PC-3 (cell line): ENCODE results near the gene ZRANB1. TPM values are rescaled to one million over a fixed set of nuclear protein-coding genes. Genes with fewer than 3 reads are reported as not detected.

ENCODE experiments used
- ATAC-seq: fragments of 200-7000 bp; cut with Tn5 transposase; 2 replicates; pipeline ENCODE4 v1.9.1; 2020; ENCODE audit warnings: mild to moderate bottlenecking, moderate library complexity
- BruUV-seq: library from RNA; stranded (reverse); fragments of 400-500 nt; replicated peaks from 2 replicates; lab custom pipeline; 2021; lab: Mats Ljungman, UMichigan
- CTCF ChIA-PET: fragments of 300-600 bp; sonication (Branson Sonifier 250); formaldehyde crosslinking; loops from one replicate; lab custom pipeline; 2022; ENCODE audit warnings: antibody characterized with exemption; lab: Charles Lee
- POLR2A ChIA-PET: fragments of 300-600 bp; sonication (Branson Sonifier 250); formaldehyde crosslinking; loops from one replicate; lab custom pipeline; 2022; ENCODE audit warnings: antibody characterized with exemption; ENCODE audit not compliant: unreplicated experiment; lab: Charles Lee
- DNase-seq: peaks from one replicate; pipeline ENCODE4 v3.0.0-alpha.2; 2015
- H2AFZ ChIP-seq: fragments of 300-600 bp; sonication (generic); 2 replicates; pipeline ENCODE4 v1.6.0; 2016; ENCODE audit warnings: antibody characterized with exemption, low read length
- H3F3A ChIP-seq: fragments of 300-600 bp; sonication (generic); one replicate; pipeline ENCODE4 v1.6.0; 2017; ENCODE audit warnings: antibody characterized with exemption, low read length, control low read depth, mild to moderate bottlenecking; ENCODE audit not compliant: unreplicated experiment
- H3K27ac ChIP-seq: fragments of 300-600 bp; sonication (generic); 2 replicates; pipeline ENCODE4 v1.5.1; 2016; ENCODE audit warnings: mild to moderate bottlenecking, low read length
- H3K27me3 ChIP-seq: fragments of 300-600 bp; sonication (generic); 2 replicates; pipeline ENCODE4 v1.6.1; 2016; ENCODE audit warnings: low read length, mixed read lengths
- H3K36me3 ChIP-seq: fragments of 300-600 bp; sonication (generic); 2 replicates; pipeline ENCODE4 v1.6.1; 2016; ENCODE audit warnings: low read depth, mixed run types, low read length, mixed read lengths
- H3K4me1 ChIP-seq: fragments of 300-600 bp; sonication (generic); 2 replicates; pipeline ENCODE4 v1.5.1; 2016; ENCODE audit warnings: low read length; ENCODE audit not compliant: insufficient read depth
- H3K4me2 ChIP-seq: fragments of 300-600 bp; sonication (generic); 2 replicates; pipeline ENCODE4 v1.6.0; 2016; ENCODE audit warnings: low read length
- H3K4me3 ChIP-seq: fragments of 300-600 bp; sonication (generic); 2 replicates; pipeline ENCODE4 v1.5.1; 2016; ENCODE audit warnings: mild to moderate bottlenecking, low read length, mixed read lengths
- H3K79me2 ChIP-seq: fragments of 300-600 bp; sonication (generic); 2 replicates; pipeline ENCODE4 v1.6.1; 2017; ENCODE audit warnings: low read length, mixed read lengths
- H3K9ac ChIP-seq: fragments of 300-600 bp; sonication (generic); 2 replicates; pipeline ENCODE4 v1.6.0; 2016; ENCODE audit warnings: mild to moderate bottlenecking, low read length
- H3K9me2 ChIP-seq: fragments of 300-600 bp; sonication (generic); replicated peaks from 2 replicates; pipeline ENCODE4 v1.6.1; 2016; ENCODE audit warnings: mixed run types, low read length, mixed read lengths
- H3K9me3 ChIP-seq: fragments of 300-600 bp; sonication (generic); 2 replicates; pipeline ENCODE4 v1.6.1; 2016; ENCODE audit warnings: low read length, mixed read lengths
- H4K20me1 ChIP-seq: fragments of 300-600 bp; sonication (generic); 2 replicates; pipeline ENCODE4 v1.6.1; 2016; ENCODE audit warnings: low read length, mixed read lengths
- CTCF ChIP-seq: fragments of 300-600 bp; sonication (generic); conservative IDR thresholded peaks from 2 replicates; pipeline ENCODE4 v1.5.1; 2017; ENCODE audit warnings: antibody characterized with exemption, low read depth, mild to moderate bottlenecking, low read length
- EZH2 ChIP-seq: fragments of 300-600 bp; sonication (generic); IDR thresholded peaks from one replicate; pipeline ENCODE4 v1.6.1; 2017; ENCODE audit warnings: antibody characterized with exemption, mild to moderate bottlenecking, low read length; ENCODE audit not compliant: unreplicated experiment
- EZH2phosphoT487 ChIP-seq: fragments of 300-600 bp; sonication (generic); IDR thresholded peaks from 2 replicates; pipeline ENCODE4 v1.6.1; 2018; ENCODE audit warnings: mild to moderate bottlenecking, antibody characterized with exemption, low read length, borderline replicate concordance
- intact Hi-C: fragments of 100-400 bp; cut with micrococcal nuclease; formaldehyde crosslinking; loops from 2 replicates; pipeline ENCODE4 v1.9.0; 2023
- total RNA-seq: library from RNA; depleted of rRNA; stranded (reverse); fragments of >200 nt; gene quantifications from 2 replicates; pipeline ENCODE4 v1.2.3, GENCODE V29; 2014

The ZRANB1 gene
- total RNA-seq, 1 experiment from 2014 or later, result 12.8 TPM

- no peak for ATAC-seq
- Histone ChIP-seq H3K9ac (no peak overlapping the region), H3K27me3 (no peaks in the 10 kb centered on the region), H3F3A (no peaks in the 10 kb centered on the region), H3K27ac (no peak overlapping the region), H3K9me3 (no peaks in the 10 kb centered on the region), H3K9me2 (no peaks in the 10 kb centered on the region), H3K4me1 (no peaks in the 10 kb centered on the region), H3K36me3 (peaks cover 16% of the 10 kb centered on the region), H3K4me3 (no peak overlapping the region), H4K20me1 (no peaks in the 10 kb centered on the region), H3K4me2 (no peak overlapping the region), H3K79me2 (no peaks in the 10 kb centered on the region), H2AFZ (no peak overlapping the region)
- intact Hi-C loops, result no loop called here
- no peak for TF ChIP-seq CTCF
- ChIA-PET CTCF (no interaction called here), POLR2A (no interaction called here)
- no peak for DNase-seq
- no TSS peak for BruUV-seq
Measured at GRCh38 chr10:124983321-124983720, 41.4 kb downstream of the ZRANB1 start.

GRCh38 chr10:124984376-124984775 lies 42.5 kb downstream of the ZRANB1 start:
- Histone ChIP-seq H3K27ac (no peak overlapping the region), H3K9me3 (no peaks in the 10 kb centered on the region), H2AFZ (no peak overlapping the region), H3K4me2 (no peak overlapping the region), H3K9ac (no peak overlapping the region), H3K79me2 (no peaks in the 10 kb centered on the region), H3K36me3 (peaks cover 16% of the 10 kb centered on the region), H4K20me1 (no peaks in the 10 kb centered on the region), H3K4me1 (no peaks in the 10 kb centered on the region), H3K4me3 (no peak overlapping the region), H3F3A (no peaks in the 10 kb centered on the region), H3K9me2 (no peaks in the 10 kb centered on the region), H3K27me3 (no peaks in the 10 kb centered on the region)
- no peak for ATAC-seq
- TF ChIP-seq EZH2, result no peak
- no peak for TF ChIP-seq EZH2phosphoT487
- no peak for TF ChIP-seq CTCF
- CTCF ChIA-PET, result no interaction called here
- POLR2A ChIA-PET, result no interaction called here
- intact Hi-C loops, result no loop called here
- no peak for DNase-seq
- no TSS peak for BruUV-seq

GRCh38 chr10:124985162-124985561 lies 43.2 kb downstream of the ZRANB1 start:
- H3K27ac ChIP-seq, result no peak overlapping the region
- no peak overlapping the region for H3K4me3 ChIP-seq
- intact Hi-C loops, result no loop called here
- no peaks in the 10 kb centered on the region for H3K4me1 ChIP-seq
- H3K9ac ChIP-seq, result no peak overlapping the region
- H3F3A ChIP-seq, result no peaks in the 10 kb centered on the region
- no peak for DNase-seq
- ChIA-PET CTCF (no interaction called here), POLR2A (no interaction called here)
- no peaks in the 10 kb centered on the region for H3K9me3 ChIP-seq
- no peak for TF ChIP-seq EZH2
- peaks cover 16% of the 10 kb centered on the region for H3K36me3 ChIP-seq
- no TSS peak for BruUV-seq
- no peaks in the 10 kb centered on the region for H4K20me1 ChIP-seq
- no peaks in the 10 kb centered on the region for H3K9me2 ChIP-seq
- no peak overlapping the region for H2AFZ ChIP-seq
- no peak for ATAC-seq
- no peaks in the 10 kb centered on the region for H3K79me2 ChIP-seq
- no peak overlapping the region for H3K4me2 ChIP-seq
- no peaks in the 10 kb centered on the region for H3K27me3 ChIP-seq
